Measurements from ENCODE around the gene DHX35.

DNA sequence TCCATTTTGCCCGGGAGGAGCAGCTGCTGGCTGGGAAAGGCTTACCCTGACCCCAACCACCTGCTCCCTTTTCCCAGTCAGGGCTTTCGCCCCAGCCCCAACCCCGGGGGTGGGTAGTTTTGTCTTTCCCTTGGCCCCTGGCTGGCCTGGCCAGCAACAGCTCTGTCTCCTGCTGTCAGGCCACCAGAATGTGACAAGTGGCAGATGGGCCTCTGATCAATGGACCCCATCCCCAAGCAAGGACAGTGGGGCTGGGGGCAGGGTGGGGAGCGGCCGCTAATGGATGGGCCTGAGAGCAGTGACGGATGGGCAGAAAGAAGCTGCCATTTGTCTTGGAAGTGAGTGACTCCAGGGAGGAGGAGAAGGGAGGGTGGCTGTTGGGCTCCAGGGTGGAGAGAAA, 121.6 kb downstream of the DHX35 start:
- TF ChIP-seq EP300 (IDR thresholded peaks at IDR 0.05), result no peak
- TF ChIP-seq, protein P1, sequence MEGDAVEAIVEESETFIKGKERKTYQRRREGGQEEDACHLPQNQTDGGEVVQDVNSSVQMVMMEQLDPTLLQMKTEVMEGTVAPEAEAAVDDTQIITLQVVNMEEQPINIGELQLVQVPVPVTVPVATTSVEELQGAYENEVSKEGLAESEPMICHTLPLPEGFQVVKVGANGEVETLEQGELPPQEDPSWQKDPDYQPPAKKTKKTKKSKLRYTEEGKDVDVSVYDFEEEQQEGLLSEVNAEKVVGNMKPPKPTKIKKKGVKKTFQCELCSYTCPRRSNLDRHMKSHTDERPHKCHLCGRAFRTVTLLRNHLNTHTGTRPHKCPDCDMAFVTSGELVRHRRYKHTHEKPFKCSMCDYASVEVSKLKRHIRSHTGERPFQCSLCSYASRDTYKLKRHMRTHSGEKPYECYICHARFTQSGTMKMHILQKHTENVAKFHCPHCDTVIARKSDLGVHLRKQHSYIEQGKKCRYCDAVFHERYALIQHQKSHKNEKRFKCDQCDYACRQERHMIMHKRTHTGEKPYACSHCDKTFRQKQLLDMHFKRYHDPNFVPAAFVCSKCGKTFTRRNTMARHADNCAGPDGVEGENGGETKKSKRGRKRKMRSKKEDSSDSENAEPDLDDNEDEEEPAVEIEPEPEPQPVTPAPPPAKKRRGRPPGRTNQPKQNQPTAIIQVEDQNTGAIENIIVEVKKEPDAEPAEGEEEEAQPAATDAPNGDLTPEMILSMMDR (IDR thresholded peaks at IDR 0.05), result no peak

Measured in ovary (tissue), 3 donors.